HT-29 (cell line): ENCODE data around the gene ERVV-1. TPM values are rescaled to one million over a fixed set of nuclear protein-coding genes. Genes with fewer than 3 reads are reported as not detected.
A peak's percentile ranks its signal among the peaks of the same experiment; 100 is the strongest.
"Not testable (repeated sequence)": the region's sequence is repeated elsewhere in the genome, so short reads cannot be mapped to it uniquely, and the experiment has no call there.

Experiments used
- DNase-seq: peaks from one replicate; pipeline ENCODE4 v3.0.0-alpha.2; 2015; ENCODE audit warnings: low spot score
- total RNA-seq: library from RNA; depleted of rRNA; stranded (reverse); fragments of >200 nt; shearing (Covaris generic); gene quantifications from 2 replicates; pipeline ENCODE4 v1.2.3, GENCODE V29; 2014; rRNA removed

ERVV-1 gene
- total RNA-seq: not detected in 2 replicates

GRCh38 chr19:53013621-53014020 lies at the start of gene ERVV-1:
Gene ERVV-1 (plus strand): TSS chr19:53013921. CDS start chr19:53014091, 170 bp downstream.
- no peak for DNase-seq

GRCh38 chr19:52967772-52968171 lies 45.9 kb upstream of the ERVV-1 start:
- DNase-seq: no peak

- DNase-seq: no peak
These were observed 32.4 kb upstream of the ERVV-1 start for GRCh38 chr19:52981329-52981728.

GRCh38 chr19:52983167-52983566 lies 30.6 kb upstream of the ERVV-1 start:
- DNase-seq: not testable (repeated sequence)

GRCh38 chr19:52987221-52987620 lies 26.5 kb upstream of the ERVV-1 start:
- DNase-seq: no peak

GRCh38 chr19:52988506-52988905 lies 25.2 kb upstream of the ERVV-1 start:
- DNase-seq: no peak

- no peak for DNase-seq
These were observed 22.8 kb upstream of the ERVV-1 start for GRCh38 chr19:52990759-52991418.

- DNase-seq: peak; percentile 61
These were observed 22.2 kb upstream of the ERVV-1 start for GRCh38 chr19:52991484-52991883.

- DNase-seq: peak; percentile 15
These were observed 21.4 kb upstream of the ERVV-1 start for GRCh38 chr19:52992109-52993004.

GRCh38 chr19:52993342-52994178 lies 20.2 kb upstream of the ERVV-1 start:
- peak; percentile 93 for DNase-seq

GRCh38 chr19:52995711-52996110 lies 18.0 kb upstream of the ERVV-1 start:
- no peak for DNase-seq

GRCh38 chr19:52997975-52998374 lies 15.7 kb upstream of the ERVV-1 start:
- no peak for DNase-seq

- no peak for DNase-seq
These were observed 11.2 kb upstream of the ERVV-1 start for GRCh38 chr19:53002479-53002878.

GRCh38 chr19:53004242-53004641 lies 9.5 kb upstream of the ERVV-1 start:
- DNase-seq: no peak

GRCh38 chr19:53007200-53007599 lies 6.5 kb upstream of the ERVV-1 start:
- no peak for DNase-seq

- DNase-seq: no peak
These were observed 6.1 kb upstream of the ERVV-1 start for GRCh38 chr19:53007606-53008005.

- DNase-seq: no peak
These were observed 5.5 kb upstream of the ERVV-1 start for GRCh38 chr19:53008061-53008778.

- no peak for DNase-seq
These were observed 3.2 kb upstream of the ERVV-1 start for GRCh38 chr19:53010494-53010893.

GRCh38 chr19:53012006-53012405 lies 1.7 kb upstream of the ERVV-1 start:
- DNase-seq: no peak

- DNase-seq: no peak
These were observed 1.4 kb downstream of the ERVV-1 start for GRCh38 chr19:53015159-53015558.

GRCh38 chr19:53015730-53016129 lies 2.0 kb downstream of the ERVV-1 start:
- DNase-seq: no peak
